22Rv1 (cell line): ENCODE results near the gene GRIA4.

Source experiments
- CTCF ChIP-seq: fragments of 450-650 bp; IDR thresholded peaks from 2 replicates; pipeline ENCODE4 v1.5.1; 2017; ENCODE audit warnings: mild to moderate bottlenecking
- ZFX ChIP-seq: fragments of 450-650 bp; IDR thresholded peaks from 2 replicates; pipeline ENCODE4 v1.6.1; 2017; ENCODE audit warnings: antibody characterized with exemption, borderline replicate concordance

- TF ChIP-seq CTCF (no peak), ZFX (no peak)
Observed at GRCh38 chr11:105986554-105986953, 376.7 kb downstream of the GRIA4 start.
